MCF 10A (cell line): ENCODE results near the gene CCDC88C. TPM values are rescaled to one million over a fixed set of nuclear protein-coding genes. Genes with fewer than 3 reads are reported as not detected.
"Not testable (repeated sequence)": the region's sequence is repeated elsewhere in the genome, so short reads cannot be mapped to it uniquely, and the experiment has no call there.

Experiments
- BruUV-seq: library from RNA; stranded (reverse); fragments of 400-500 nt; replicated peaks from 2 replicates; lab custom pipeline; 2021; lab: Mats Ljungman, UMichigan
- CTCF ChIA-PET: fragments of 300-600 bp; sonication (Branson Sonifier 250); formaldehyde crosslinking; extraction: SDS; loops from one replicate; lab custom pipeline; 2021; ENCODE audit warnings: antibody characterized with exemption, inconsistent platforms; lab: Yijun Ruan, JAX
- POLR2A ChIA-PET: fragments of 300-600, 350-650 bp; sonication (Branson Sonifier 250); formaldehyde crosslinking; extraction: SDS; loops from one replicate; lab custom pipeline; 2020; ENCODE audit warnings: antibody characterized with exemption, inconsistent platforms; lab: Yijun Ruan, JAX
- DNase-seq: peaks from one replicate; pipeline ENCODE4 v3.0.0-alpha.2; 2018; ENCODE audit not compliant: unreplicated experiment
- H3K27ac Mint-ChIP-seq: one replicate; pipeline ENCODE4 v1.8.0; 2022; ENCODE audit warnings: mild to moderate bottlenecking, low read depth, mixed read lengths; ENCODE audit not compliant: unreplicated experiment
- H3K27me3 Mint-ChIP-seq: one replicate; pipeline ENCODE4 v1.8.0; 2022; ENCODE audit warnings: mixed read lengths; ENCODE audit not compliant: insufficient read depth, unreplicated experiment
- H3K36me3 Mint-ChIP-seq: one replicate; pipeline ENCODE4 v1.8.0; 2022; ENCODE audit warnings: mild to moderate bottlenecking, moderate library complexity, mixed read lengths; ENCODE audit not compliant: insufficient read depth, unreplicated experiment
- H3K4me1 Mint-ChIP-seq: one replicate; pipeline ENCODE4 v1.8.0; 2022; ENCODE audit warnings: mixed read lengths; ENCODE audit not compliant: insufficient read depth, unreplicated experiment
- H3K4me3 Mint-ChIP-seq: one replicate; pipeline ENCODE4 v1.8.0; 2022; ENCODE audit warnings: mild to moderate bottlenecking, moderate library complexity, mixed read lengths; ENCODE audit not compliant: unreplicated experiment
- H3K9me3 Mint-ChIP-seq: one replicate; pipeline ENCODE4 v1.8.0; 2022; ENCODE audit warnings: mixed read lengths; ENCODE audit not compliant: unreplicated experiment
- CTCF ChIP-seq: fragments of 200-600 bp; IDR thresholded peaks from one replicate; pipeline ENCODE4 v1.8.0; 2022; ENCODE audit warnings: antibody characterized with exemption, mild to moderate bottlenecking; ENCODE audit not compliant: unreplicated experiment
- intact Hi-C: fragments of 100-400 bp; cut with micrococcal nuclease; formaldehyde crosslinking; loops from 2 replicates; pipeline ENCODE4 v1.14.1; 2022
- total RNA-seq: library from RNA; stranded (reverse); gene quantifications from 2 replicates; pipeline ENCODE4 v1.2.3, GENCODE V29; 2022

Gene CCDC88C
- total RNA-seq, 1 experiment from 2014 or later = 19.7 TPM

GRCh38 chr14:91409928-91410718 is 7.5 kb downstream of the CCDC88C start:
- H3K9me3 Mint-ChIP-seq = no peaks in the 10 kb centered on the region
- no peak overlapping the region for H3K4me3 Mint-ChIP-seq
- no peak for TF ChIP-seq CTCF
- H3K27me3 Mint-ChIP-seq = no peaks in the 10 kb centered on the region
- H3K27ac Mint-ChIP-seq = peak overlapping the region; percentile 9
- POLR2A ChIA-PET = interaction anchor here (0.6 kb wide), 1 partner anchor 19 kb away, joined by 3 read pairs; no protein-coding TSS in a partner anchor
- no peaks in the 10 kb centered on the region for H3K4me1 Mint-ChIP-seq
- no TSS peak for BruUV-seq
- H3K36me3 Mint-ChIP-seq = peaks cover 14% of the 10 kb centered on the region
- DNase-seq = no peak
- intact Hi-C loops = no loop called here
- CTCF ChIA-PET = interaction anchor here (0.6 to 1.3 kb wide), 3 partner anchors 87 to 122 kb away, joined by 3 to 4 read pairs (median 3); no protein-coding TSS in a partner anchor

- CTCF ChIA-PET = interaction anchor here (1.4 kb wide), 1 partner anchor 11 kb away, joined by 5 read pairs; no protein-coding TSS in a partner anchor
- H3K9me3 Mint-ChIP-seq, H3K27ac Mint-ChIP-seq, H3K27me3 Mint-ChIP-seq, H3K4me1 Mint-ChIP-seq, BruUV-seq, POLR2A ChIA-PET, intact Hi-C loops, DNase-seq, H3K4me3 Mint-ChIP-seq: not testable (repeated sequence)
- H3K36me3 Mint-ChIP-seq = peaks cover 14% of the 10 kb centered on the region
Observed at GRCh38 chr14:91409240-91409639, 8.4 kb downstream of the CCDC88C start.

GRCh38 chr14:91406982-91407381 is 10.6 kb downstream of the CCDC88C start:
- DNase-seq = no peak
- H3K9me3 Mint-ChIP-seq = no peaks in the 10 kb centered on the region
- intact Hi-C loops = no loop called here
- no peaks in the 10 kb centered on the region for H3K27me3 Mint-ChIP-seq
- no peak overlapping the region for H3K27ac Mint-ChIP-seq
- no peak overlapping the region for H3K4me3 Mint-ChIP-seq
- no TSS peak for BruUV-seq
- POLR2A ChIA-PET = no interaction called here
- CTCF ChIA-PET = interaction anchor here (1.2 kb wide), 1 partner anchor 11 kb away, joined by 3 read pairs; no protein-coding TSS in a partner anchor
- H3K36me3 Mint-ChIP-seq = peaks cover 14% of the 10 kb centered on the region
- no peak for TF ChIP-seq CTCF
- no peaks in the 10 kb centered on the region for H3K4me1 Mint-ChIP-seq

GRCh38 chr14:91406451-91406850 is 11.2 kb downstream of the CCDC88C start:
- CTCF ChIA-PET = interaction anchor here (1.2 kb wide), 1 partner anchor 12 kb away, joined by 3 read pairs; no protein-coding TSS in a partner anchor
- BruUV-seq = no TSS peak

More at GRCh38 chr14:91406451-91406850, 11.2 kb downstream of the CCDC88C start:
- H3K9me3 Mint-ChIP-seq = no peaks in the 10 kb centered on the region
- POLR2A ChIA-PET = no interaction called here
- H3K4me1 Mint-ChIP-seq = no peaks in the 10 kb centered on the region
- H3K27ac Mint-ChIP-seq = no peak overlapping the region
- intact Hi-C loops = no loop called here
- H3K4me3 Mint-ChIP-seq = no peak overlapping the region
- no peak for TF ChIP-seq CTCF
- H3K27me3 Mint-ChIP-seq = no peaks in the 10 kb centered on the region
- no peak for DNase-seq
- peaks cover 11% of the 10 kb centered on the region for H3K36me3 Mint-ChIP-seq
